CD4-positive, alpha-beta T cell treated with Interleukin-2 at 100 ng/mL for 4 hours (primary cell): ENCODE results near the gene CSE1L.
"Not testable (repeated sequence)": the region's sequence is repeated elsewhere in the genome, so short reads cannot be mapped to it uniquely, and the experiment has no call there.

Source experiments
- DNase-seq: peaks from one replicate; pipeline ENCODE4 v3.0.0-alpha.2; 2020; ENCODE audit warnings: low spot score

The CSE1L gene

GRCh38 chr20:49046087-49046900 is at the start of gene CSE1L:
TSS of gene CSE1L (plus strand) at chr20:49046312. CDS start at chr20:49058464, 12,152 bp downstream.
- DNase-seq = peak; percentile 93

GRCh38 chr20:48999890-49000870 is 45.9 kb upstream of the CSE1L start:
- DNase-seq = no peak

- DNase-seq = no peak
Measured at GRCh38 chr20:49001741-49002140, 44.4 kb upstream of the CSE1L start.

- no peak for DNase-seq
Measured at GRCh38 chr20:49006446-49006980, 39.6 kb upstream of the CSE1L start.

GRCh38 chr20:49009899-49010631 is 36.0 kb upstream of the CSE1L start:
- no peak for DNase-seq

- DNase-seq = no peak
Measured at GRCh38 chr20:49024220-49024619, 21.9 kb upstream of the CSE1L start.

GRCh38 chr20:49028177-49028576 is 17.9 kb upstream of the CSE1L start:
- not testable (repeated sequence) for DNase-seq

GRCh38 chr20:49028684-49029083 is 17.4 kb upstream of the CSE1L start:
- no peak for DNase-seq

- no peak for DNase-seq
Measured at GRCh38 chr20:49029203-49029602, 16.9 kb upstream of the CSE1L start.

GRCh38 chr20:49030954-49031619 is 15.0 kb upstream of the CSE1L start:
- no peak for DNase-seq

GRCh38 chr20:49032455-49032854 is 13.7 kb upstream of the CSE1L start:
- DNase-seq = no peak

- DNase-seq = no peak
Measured at GRCh38 chr20:49034070-49034732, 11.9 kb upstream of the CSE1L start.

GRCh38 chr20:49037962-49038387 is 8.1 kb upstream of the CSE1L start:
- peak; percentile 27 for DNase-seq

GRCh38 chr20:49039854-49040253 is 6.3 kb upstream of the CSE1L start:
- DNase-seq = no peak

- no peak for DNase-seq
Measured at GRCh38 chr20:49043000-49043399, 3.1 kb upstream of the CSE1L start.

- DNase-seq = peak; percentile 11
Measured at GRCh38 chr20:49045440-49046086, 549 bp upstream of the CSE1L start.

GRCh38 chr20:49052334-49052733 is 6.2 kb downstream of the CSE1L start:
- no peak for DNase-seq

GRCh38 chr20:49054056-49054643 is 8.0 kb downstream of the CSE1L start:
- DNase-seq = no peak

GRCh38 chr20:49063279-49063678 is 17.2 kb downstream of the CSE1L start:
- DNase-seq = no peak

- DNase-seq = no peak
Measured at GRCh38 chr20:49074521-49074920, 28.4 kb downstream of the CSE1L start.
